Measurements from ENCODE around the gene PXDN.

Gene PXDN

GRCh38 chr2:1787755-1788477, 43.6 kb upstream of the PXDN start (continued):
- TF ChIP-seq, protein P1, sequence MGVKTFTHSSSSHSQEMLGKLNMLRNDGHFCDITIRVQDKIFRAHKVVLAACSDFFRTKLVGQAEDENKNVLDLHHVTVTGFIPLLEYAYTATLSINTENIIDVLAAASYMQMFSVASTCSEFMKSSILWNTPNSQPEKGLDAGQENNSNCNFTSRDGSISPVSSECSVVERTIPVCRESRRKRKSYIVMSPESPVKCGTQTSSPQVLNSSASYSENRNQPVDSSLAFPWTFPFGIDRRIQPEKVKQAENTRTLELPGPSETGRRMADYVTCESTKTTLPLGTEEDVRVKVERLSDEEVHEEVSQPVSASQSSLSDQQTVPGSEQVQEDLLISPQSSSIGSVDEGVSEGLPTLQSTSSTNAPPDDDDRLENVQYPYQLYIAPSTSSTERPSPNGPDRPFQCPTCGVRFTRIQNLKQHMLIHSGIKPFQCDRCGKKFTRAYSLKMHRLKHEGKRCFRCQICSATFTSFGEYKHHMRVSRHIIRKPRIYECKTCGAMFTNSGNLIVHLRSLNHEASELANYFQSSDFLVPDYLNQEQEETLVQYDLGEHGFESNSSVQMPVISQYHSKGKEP (tag by site-specific recombination; IDR thresholded peaks at IDR 0.05): no peak
- TF ChIP-seq, protein P2, sequence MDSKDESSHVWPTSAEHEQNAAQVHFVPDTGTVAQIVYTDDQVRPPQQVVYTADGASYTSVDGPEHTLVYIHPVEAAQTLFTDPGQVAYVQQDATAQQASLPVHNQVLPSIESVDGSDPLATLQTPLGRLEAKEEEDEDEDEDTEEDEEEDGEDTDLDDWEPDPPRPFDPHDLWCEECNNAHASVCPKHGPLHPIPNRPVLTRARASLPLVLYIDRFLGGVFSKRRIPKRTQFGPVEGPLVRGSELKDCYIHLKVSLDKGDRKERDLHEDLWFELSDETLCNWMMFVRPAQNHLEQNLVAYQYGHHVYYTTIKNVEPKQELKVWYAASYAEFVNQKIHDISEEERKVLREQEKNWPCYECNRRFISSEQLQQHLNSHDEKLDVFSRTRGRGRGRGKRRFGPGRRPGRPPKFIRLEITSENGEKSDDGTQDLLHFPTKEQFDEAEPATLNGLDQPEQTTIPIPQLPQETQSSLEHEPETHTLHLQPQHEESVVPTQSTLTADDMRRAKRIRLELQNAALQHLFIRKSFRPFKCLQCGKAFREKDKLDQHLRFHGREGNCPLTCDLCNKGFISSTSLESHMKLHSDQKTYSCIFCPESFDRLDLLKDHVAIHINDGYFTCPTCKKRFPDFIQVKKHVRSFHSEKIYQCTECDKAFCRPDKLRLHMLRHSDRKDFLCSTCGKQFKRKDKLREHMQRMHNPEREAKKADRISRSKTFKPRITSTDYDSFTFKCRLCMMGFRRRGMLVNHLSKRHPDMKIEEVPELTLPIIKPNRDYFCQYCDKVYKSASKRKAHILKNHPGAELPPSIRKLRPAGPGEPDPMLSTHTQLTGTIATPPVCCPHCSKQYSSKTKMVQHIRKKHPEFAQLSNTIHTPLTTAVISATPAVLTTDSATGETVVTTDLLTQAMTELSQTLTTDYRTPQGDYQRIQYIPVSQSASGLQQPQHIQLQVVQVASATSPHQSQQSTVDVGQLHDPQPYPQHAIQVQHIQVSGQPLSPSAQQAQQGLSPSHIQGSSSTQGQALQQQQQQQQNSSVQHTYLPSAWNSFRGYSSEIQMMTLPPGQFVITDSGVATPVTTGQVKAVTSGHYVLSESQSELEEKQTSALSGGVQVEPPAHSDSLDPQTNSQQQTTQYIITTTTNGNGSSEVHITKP (tag by site-specific recombination; IDR thresholded peaks at IDR 0.05): peak; percentile 94

DNA sequence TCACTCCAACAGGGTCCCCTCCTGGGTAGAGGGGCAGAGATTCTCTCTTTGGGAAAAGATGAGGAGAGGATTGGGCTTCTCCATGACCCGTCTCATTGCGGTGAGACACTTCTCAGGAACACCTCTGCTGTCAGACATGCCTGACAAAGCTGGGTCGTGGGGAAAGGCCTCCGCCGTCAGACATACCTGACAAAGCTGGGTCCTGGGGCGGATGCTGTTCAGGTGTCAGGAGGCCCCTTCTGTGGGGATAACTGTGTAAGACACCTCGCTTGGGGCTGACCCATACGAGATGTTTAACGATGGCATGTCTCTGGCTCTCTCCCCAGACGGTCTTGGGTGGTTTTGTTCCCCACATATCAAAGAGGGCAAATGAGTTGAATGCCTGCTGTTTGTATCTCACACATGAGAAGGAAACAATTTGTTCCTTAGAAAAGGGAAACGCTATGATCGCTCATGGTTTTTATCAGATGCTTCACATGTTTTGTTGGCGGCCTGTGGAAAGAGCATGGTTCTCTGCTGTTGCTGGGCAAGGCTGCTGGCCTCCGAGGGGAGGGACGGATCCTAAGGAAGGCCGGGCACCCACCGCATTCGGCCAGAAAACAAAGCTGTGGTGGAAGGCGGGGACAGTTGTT, 40.8 kb upstream of the PXDN start:
- TF ChIP-seq ZNF600 (tag by site-specific recombination; IDR thresholded peaks at IDR 0.05): no peak
- no peak for TF ChIP-seq ZNF776 (tag by site-specific recombination; IDR thresholded peaks at IDR 0.05; ENCODE audit: borderline replicate concordance)
- TF ChIP-seq ZNF155 (tag by site-specific recombination; IDR thresholded peaks at IDR 0.05): no peak
- TF ChIP-seq, protein P3, sequence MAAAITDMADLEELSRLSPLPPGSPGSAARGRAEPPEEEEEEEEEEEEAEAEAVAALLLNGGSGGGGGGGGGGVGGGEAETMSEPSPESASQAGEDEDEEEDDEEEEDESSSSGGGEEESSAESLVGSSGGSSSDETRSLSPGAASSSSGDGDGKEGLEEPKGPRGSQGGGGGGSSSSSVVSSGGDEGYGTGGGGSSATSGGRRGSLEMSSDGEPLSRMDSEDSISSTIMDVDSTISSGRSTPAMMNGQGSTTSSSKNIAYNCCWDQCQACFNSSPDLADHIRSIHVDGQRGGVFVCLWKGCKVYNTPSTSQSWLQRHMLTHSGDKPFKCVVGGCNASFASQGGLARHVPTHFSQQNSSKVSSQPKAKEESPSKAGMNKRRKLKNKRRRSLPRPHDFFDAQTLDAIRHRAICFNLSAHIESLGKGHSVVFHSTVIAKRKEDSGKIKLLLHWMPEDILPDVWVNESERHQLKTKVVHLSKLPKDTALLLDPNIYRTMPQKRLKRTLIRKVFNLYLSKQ (tag by site-specific recombination; IDR thresholded peaks at IDR 0.05; ENCODE audit: borderline replicate concordance): no peak
- no peak for TF ChIP-seq ZNF768 (tag by site-specific recombination; IDR thresholded peaks at IDR 0.05)
- no peak for TF ChIP-seq ZNF221 (tag by site-specific recombination; IDR thresholded peaks at IDR 0.05; ENCODE audit: borderline replicate concordance)
- no peak for TF ChIP-seq ZNF394 (tag by site-specific recombination; IDR thresholded peaks at IDR 0.05; ENCODE audit: borderline replicate concordance)
- no peak for TF ChIP-seq GLIS2 (tag by site-specific recombination; IDR thresholded peaks at IDR 0.05)
- no peak for TF ChIP-seq YY2 (tag by site-specific recombination; IDR thresholded peaks at IDR 0.05)
- no peak for TF ChIP-seq SP3 (tag by site-specific recombination; IDR thresholded peaks at IDR 0.05)
- no peak for TF ChIP-seq ZSCAN16 (tag by site-specific recombination; IDR thresholded peaks at IDR 0.05)
- TF ChIP-seq, protein P4, sequence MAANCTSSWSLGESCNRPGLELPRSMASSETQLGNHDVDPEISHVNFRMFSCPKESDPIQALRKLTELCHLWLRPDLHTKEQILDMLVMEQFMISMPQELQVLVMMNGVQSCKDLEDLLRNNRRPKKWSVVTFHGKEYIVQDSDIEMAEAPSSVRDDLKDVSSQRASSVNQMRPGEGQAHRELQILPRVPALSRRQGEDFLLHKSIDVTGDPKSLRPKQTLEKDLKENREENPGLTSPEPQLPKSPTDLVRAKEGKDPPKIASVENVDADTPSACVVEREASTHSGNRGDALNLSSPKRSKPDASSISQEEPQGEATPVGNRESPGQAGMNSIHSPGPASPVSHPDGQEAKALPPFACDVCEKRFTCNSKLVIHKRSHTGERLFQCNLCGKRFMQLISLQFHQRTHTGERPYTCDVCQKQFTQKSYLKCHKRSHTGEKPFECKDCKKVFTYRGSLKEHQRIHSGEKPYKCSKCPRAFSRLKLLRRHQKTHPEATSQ (tag by site-specific recombination; IDR thresholded peaks at IDR 0.05): no peak
- no peak for TF ChIP-seq KLF7 (tag by site-specific recombination; IDR thresholded peaks at IDR 0.05; ENCODE audit: borderline replicate concordance)
- no peak for TF ChIP-seq ZNF658 (tag by site-specific recombination; IDR thresholded peaks at IDR 0.05)
- no peak for TF ChIP-seq ZNF121 (tag by site-specific recombination; IDR thresholded peaks at IDR 0.05)
- no peak for TF ChIP-seq ZNF529 (tag by site-specific recombination; IDR thresholded peaks at IDR 0.05; ENCODE audit: insufficient replicate concordance)
- TF ChIP-seq ZNF629 (tag by site-specific recombination; IDR thresholded peaks at IDR 0.05): no peak
- no peak for TF ChIP-seq ZNF548 (tag by site-specific recombination; IDR thresholded peaks at IDR 0.05)
- no peaks in the 10 kb centered on the region for H3K36me3 ChIP-seq (ENCODE audit: control insufficient read depth in 2 of 2, insufficient read depth in 1 of 2, low read length in 2 of 2)
- POLR2A ChIA-PET: no interaction called here
- CTCF ChIA-PET: interaction anchor here (0.7 to 1.8 kb wide), 3 partner anchors 9 to 775 kb away, joined by 3 to 9 read pairs (median 3); no protein-coding TSS in a partner anchor
- no peak overlapping the region for H3K4me3 ChIP-seq (ENCODE audit: low read depth, low read length)
- H3K4me1 ChIP-seq (ENCODE audit: control insufficient read depth, insufficient read depth, low read length): peaks cover 7% of the 10 kb centered on the region
- no peak overlapping the region for H3K27ac ChIP-seq (ENCODE audit: extremely low read depth, low read depth, low read length)
- H3K9me3 ChIP-seq (ENCODE audit: control insufficient read depth, insufficient read depth, low read depth, low read length): no peaks in the 10 kb centered on the region

Data from HEK293 (cell line).